ENCODE data around the gene UGGT2.
"Not testable (repeated sequence)": the region's sequence is repeated elsewhere in the genome, so short reads cannot be mapped to it uniquely, and the experiment has no call there.

Gene UGGT2

GRCh38 chr13:96046449-96047126, 6.6 kb downstream of the UGGT2 start:
- not testable (repeated sequence) for DNase-seq (ENCODE audit: low spot score)

DNA sequence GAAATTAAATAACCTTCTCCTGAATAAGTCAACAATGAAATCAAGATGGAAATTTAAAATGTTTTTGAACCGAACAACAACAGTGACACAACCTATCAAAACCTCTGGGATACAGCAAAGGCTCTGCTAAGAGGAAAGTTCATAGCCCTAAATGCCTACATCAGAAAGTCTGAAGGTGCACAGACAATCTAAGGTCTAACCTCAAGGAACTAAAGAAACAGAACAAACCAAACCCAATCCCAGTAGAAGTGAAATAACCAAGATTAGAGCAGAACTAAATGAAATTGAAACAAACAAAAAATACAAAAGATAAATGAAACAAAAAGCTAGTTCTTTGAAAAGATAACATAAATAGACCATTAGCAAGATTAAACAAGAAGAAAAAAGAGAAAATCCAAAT, 9.0 kb downstream of the UGGT2 start:
- DNase-seq (ENCODE audit: low spot score): no peak

DNA sequence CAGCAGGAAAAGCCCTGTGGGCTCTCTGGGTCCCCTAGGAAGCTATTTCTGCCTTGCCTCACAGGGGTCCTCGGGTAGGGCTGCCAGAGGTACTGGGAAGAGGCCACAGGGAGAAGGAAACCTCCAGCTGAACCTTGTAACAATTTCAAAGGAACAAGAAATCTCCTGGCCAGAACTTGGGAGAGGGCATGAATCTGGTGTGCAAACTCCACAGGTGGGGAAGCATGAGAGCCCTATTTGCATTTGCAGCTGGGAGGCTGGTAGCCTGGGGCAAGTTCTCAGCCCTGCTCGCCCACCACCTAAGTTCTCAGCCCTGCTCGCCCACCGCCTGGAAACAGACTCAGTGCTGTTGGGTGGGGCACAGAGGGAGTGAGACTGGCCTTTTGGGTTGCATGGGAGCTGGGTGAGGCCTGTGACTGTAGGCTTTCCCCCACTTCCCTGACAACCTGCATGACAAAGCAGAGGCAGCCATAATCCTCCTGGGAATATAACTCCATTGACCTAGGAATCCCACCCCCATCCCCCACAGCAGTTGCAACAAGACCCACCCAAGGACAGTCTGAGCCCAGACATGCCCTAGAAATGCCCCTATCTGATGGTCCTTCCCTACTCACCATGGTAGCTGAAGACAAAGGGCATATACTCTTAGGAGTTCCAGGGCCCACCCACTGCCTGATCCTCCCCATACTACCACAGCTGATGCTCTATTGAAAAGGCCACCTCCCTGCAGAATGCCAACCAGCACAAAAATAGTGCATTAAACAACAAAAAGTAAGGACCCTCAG, 11.7 kb downstream of the UGGT2 start:
- no peak for DNase-seq (ENCODE audit: low spot score)

DNA sequence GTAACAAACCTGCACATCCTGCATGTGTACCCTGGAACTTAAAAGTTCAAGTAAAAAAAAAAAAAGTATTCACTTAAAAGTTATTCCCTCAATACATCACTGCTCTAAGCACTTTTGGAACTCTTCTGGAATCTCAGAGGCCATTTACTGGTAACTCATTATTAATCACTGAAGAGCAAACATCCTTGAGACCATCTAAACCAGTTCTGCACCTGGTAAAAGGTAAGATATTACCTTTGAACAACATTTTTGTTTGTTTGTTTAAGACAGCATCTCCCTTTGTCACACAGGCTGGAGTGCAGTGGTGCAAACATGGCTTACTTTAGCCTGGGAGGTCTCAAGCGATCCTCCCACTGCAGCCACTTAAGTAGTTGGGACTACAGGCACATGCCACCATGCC, 16.7 kb downstream of the UGGT2 start:
- no peak for DNase-seq (ENCODE audit: low spot score)

DNA sequence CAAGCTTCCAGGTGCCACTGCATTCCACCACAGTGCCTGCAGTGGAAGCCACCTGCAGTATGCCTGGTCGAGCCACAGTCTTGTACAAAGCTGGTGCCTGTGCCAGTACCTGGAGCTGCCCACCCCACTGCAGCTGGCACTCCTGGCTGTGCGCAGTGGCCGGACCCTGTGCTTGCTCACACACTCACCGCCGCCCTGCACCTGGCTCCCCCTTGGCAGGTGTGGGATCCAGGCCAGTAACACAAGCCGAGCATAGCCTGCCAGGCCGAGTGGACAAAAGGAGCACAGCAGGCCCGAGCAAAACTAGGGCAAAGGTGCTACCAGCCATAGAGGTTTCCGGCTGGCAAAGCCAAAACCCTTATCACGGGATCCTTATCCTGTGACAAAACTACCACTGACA, 18.5 kb downstream of the UGGT2 start:
- DNase-seq (ENCODE audit: low spot score): no peak

- no peak for DNase-seq (ENCODE audit: low spot score)
These were observed 19.8 kb downstream of the UGGT2 start for GRCh38 chr13:96033220-96034015.

DNA sequence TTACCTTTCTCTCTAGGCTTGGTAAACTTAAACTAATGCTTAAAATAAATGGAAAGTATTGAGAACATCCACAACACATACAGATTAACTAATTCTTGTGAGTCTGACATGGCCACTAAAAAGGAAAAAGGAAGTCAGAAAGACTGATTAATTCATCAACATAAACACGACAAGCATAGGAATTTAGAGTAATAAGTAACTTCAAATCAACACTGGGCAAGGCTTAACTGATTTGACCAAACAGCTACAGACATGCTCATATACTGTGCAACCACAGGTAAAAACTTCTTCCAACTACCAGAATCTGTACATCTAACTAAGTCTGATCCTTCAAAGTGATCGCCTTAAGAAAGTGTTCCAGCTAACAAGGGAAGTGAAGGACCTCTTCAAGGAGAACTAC, 20.5 kb downstream of the UGGT2 start:
- no peak for DNase-seq (ENCODE audit: low spot score)

DNA sequence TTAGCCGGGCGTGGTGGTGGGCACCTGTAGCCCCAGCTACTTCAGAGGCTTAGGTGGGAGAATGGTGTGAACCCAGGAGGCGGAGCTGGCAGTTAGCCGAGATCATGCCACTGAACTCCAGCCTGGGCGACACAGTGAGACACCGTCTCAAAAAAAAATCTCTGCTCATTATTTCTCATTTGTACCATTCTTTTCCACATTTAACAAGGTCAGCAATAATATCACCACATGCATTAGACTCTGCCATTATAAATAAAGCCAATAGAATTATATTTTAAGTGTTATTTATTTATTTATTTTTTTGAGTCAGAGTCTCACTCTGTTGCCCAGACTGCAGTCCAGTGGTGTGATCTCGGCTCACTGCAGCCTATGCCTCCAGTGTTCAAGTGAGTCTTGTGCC, 24.2 kb downstream of the UGGT2 start:
- DNase-seq (ENCODE audit: low spot score): no peak

GRCh38 chr13:96027496-96027895, 25.7 kb downstream of the UGGT2 start:
- DNase-seq (ENCODE audit: low spot score): no peak

- DNase-seq (ENCODE audit: low spot score): no peak
These were observed 27.9 kb downstream of the UGGT2 start for GRCh38 chr13:96025283-96025682.

- no peak for DNase-seq (ENCODE audit: low spot score)
These were observed 32.3 kb downstream of the UGGT2 start for GRCh38 chr13:96020931-96021330.

DNA sequence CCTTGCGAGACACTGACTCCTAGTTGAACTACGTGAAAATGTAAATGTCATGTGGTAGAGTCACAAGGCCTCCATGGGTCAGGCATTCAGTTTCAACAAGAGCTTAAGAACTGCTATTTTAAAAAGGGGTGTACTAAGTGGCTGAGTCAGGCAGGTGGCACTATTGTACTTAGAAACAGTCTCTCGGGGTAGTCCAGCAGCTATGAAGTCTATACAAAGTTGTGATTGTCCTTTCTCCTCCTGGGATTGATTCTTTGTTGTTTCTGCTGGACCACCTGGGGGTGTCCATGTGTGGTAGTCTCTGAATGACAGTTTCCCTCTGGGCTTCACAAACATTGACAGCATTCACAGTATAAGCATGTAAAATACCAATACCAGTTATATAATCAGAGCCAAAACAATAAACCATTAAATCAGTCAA, 33.0 kb downstream of the UGGT2 start:
- DNase-seq (ENCODE audit: low spot score): peak; percentile 25

DNA sequence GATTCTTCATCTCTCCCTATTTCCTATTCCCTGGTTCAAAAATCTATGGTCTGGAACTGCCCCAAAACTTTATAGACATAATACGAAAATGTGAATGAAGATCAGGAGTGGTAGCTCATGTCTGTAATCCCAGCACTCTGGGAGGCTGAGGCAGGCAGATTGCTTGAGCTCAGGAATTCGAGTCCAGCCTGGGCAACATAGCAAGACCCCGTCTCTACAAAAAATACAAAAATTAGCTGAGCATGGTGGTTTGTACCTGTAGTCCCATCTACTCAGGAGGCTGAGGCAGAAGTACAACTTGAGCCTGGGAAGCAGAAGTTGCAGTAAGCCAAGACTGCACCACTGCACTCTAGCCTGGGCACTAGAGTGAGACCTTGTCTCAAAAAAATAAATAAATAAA, 35.1 kb downstream of the UGGT2 start:
- no peak for DNase-seq (ENCODE audit: low spot score)

GRCh38 chr13:96011291-96011872, 41.8 kb downstream of the UGGT2 start:
- DNase-seq (ENCODE audit: low spot score): no peak

DNA sequence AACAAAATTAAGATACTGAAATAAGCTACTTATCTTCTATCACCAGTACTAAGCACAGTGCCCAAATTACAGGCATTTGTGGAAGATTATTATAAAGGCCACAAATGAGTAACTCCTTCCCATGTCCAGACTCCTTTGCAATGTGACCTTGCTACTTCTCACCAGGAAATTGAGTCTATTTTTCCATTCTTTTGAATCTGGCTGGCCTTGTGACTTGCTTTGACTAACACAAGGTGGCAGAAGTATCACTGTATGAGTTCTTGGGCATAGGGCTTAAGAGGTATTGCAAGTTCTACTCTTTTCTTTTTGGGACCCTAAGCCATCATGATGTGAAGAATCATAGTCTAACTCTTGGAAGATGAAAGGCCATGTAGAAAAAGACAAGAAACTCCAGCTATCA, 49.9 kb downstream of the UGGT2 start:
- no peak for DNase-seq (ENCODE audit: low spot score)

GRCh38 chr13:96002322-96003131, 50.7 kb downstream of the UGGT2 start:
- DNase-seq (ENCODE audit: low spot score): no peak

GRCh38 chr13:96000069-96000468, 53.1 kb downstream of the UGGT2 start:
- DNase-seq (ENCODE audit: low spot score): no peak

DNA sequence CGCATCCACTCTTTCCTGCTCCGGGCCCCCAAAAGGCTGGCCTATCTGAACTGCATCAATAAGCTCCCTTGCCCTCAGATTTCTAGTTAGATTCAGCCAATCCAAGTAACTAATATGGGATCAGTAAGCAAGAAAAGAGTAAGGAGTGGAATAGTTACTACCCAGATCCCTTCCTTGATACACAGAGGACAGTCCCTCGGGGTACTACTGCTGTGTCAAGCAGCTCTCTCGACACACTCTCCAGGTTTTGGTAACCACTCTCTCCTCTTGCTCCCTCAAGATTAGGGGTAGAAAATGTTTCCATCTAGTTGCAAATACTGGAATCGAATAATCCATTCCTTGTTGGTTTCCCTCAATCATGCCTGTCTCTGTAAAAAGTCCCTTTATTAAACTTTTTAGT, 65.4 kb downstream of the UGGT2 start:
- DNase-seq (ENCODE audit: low spot score): no peak

DNA sequence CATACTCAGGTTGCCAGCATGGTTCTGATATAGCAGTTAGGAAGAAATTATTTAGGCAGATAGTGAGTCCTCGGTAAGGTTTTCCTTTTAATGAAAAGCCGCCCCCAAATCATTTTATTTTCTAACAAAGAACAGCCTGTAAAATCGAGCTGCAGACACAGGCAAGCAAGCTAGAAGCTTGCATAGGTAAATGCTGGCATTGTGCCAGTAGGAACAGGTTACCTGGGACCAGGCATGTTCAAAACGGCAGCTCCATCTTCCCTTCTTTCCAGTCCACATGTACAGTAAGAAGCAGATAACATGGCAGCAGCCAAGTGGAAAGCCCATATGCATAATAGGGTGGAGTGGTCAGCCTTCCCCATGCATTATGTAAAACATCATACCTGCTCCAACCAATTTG, 71.1 kb downstream of the UGGT2 start:
- DNase-seq (ENCODE audit: low spot score): no peak

- DNase-seq (ENCODE audit: low spot score): not testable (repeated sequence)
These were observed 80.5 kb downstream of the UGGT2 start for GRCh38 chr13:95972651-95973050.

DNA sequence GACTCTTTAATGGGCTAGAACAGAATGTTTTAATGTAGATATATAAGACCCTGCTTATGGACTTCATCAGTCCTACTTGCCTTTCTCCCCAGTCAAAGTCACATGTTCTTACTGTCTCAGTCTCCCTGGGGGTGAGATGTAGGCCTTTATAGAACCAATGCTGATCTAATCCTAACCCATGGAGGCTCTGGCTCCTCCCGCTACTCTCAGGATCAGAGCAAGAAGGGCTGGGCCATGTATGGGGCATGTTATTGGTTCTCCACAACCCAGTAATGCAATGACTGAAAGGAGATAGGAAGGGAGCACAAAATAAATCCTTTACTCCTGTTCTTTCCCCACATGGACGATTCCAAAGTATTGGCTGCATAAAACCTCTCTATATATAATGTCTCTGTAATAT, 82.3 kb downstream of the UGGT2 start:
- DNase-seq (ENCODE audit: low spot score): no peak

GRCh38 chr13:95968906-95969305, 84.3 kb downstream of the UGGT2 start:
- DNase-seq (ENCODE audit: low spot score): no peak

Measured in hematopoietic multipotent progenitor cell treated with erythropoietin and hydrocortisone succinate and interleukin-3 and kit ligand, for 15 days (in vitro differentiated cells).